ENCODE results near the gene ZNF398.

ZNF398 gene

GRCh38 chr7:149226840-149227494, 79.7 kb downstream of the ZNF398 start:
- no peak for DNase-seq (ENCODE audit: low read depth)

GRCh38 chr7:149228831-149229471, 81.7 kb downstream of the ZNF398 start:
- no peak for DNase-seq (ENCODE audit: low read depth)

GRCh38 chr7:149229526-149229925, 82.3 kb downstream of the ZNF398 start:
- no peak for DNase-seq (ENCODE audit: low read depth)

- DNase-seq (ENCODE audit: low read depth) = no peak
These were observed 85.1 kb downstream of the ZNF398 start for GRCh38 chr7:149232362-149232761.
